Right atrium auricular region (tissue), 2 donors: ENCODE measurements around the gene PNN. TPM values are rescaled to one million over a fixed set of nuclear protein-coding genes. Genes with fewer than 3 reads are reported as not detected.
"Not testable (repeated sequence)": the region's sequence is repeated elsewhere in the genome, so short reads cannot be mapped to it uniquely, and the experiment has no call there.

Experiments
- DNase-seq: peaks from one replicate; pipeline ENCODE4 v3.0.0-alpha.2; 2019; ENCODE audit warnings: low spot score
- H3K27ac ChIP-seq, 2 donors: fragments of 200-600 bp; sonication (generic); 1 replicate in 1 of 2; 2 replicates in 1 of 2; pipeline ENCODE4 v1.5.1; 2016 to 2019
- H3K27me3 ChIP-seq, 2 donors: fragments of 200-600 bp; sonication (generic); one replicate each; pipeline versions ENCODE4 v1.5.1 to v1.6.0; 2017 to 2019
- H3K36me3 ChIP-seq: fragments of 200-600 bp; sonication (generic); one replicate; pipeline ENCODE4 v1.5.1; 2016
- H3K4me1 ChIP-seq, 2 donors: fragments of 200-600 bp; sonication (generic); one replicate each; pipeline versions ENCODE4 v1.5.1 to v1.6.0; 2017 to 2019
- H3K4me3 ChIP-seq, 2 donors: fragments of 200-600 bp; sonication (generic); 1 replicate in 1 of 2; 2 replicates in 1 of 2; pipeline ENCODE4 v1.5.1; 2017 to 2019; ENCODE audit warnings: mild to moderate bottlenecking in 1 of 2, moderate library complexity in 1 of 2
- H3K9me3 ChIP-seq, 2 donors: fragments of 200-600 bp; sonication (generic); one replicate each; pipeline ENCODE4 v1.5.1; 2019
- CTCF ChIP-seq, 2 donors: fragments of 200-600 bp; sonication (generic); IDR thresholded peaks; one replicate each; pipeline ENCODE4 v1.5.1; 2019; ENCODE audit warnings: antibody characterized with exemption in 2 of 2
- total RNA-seq, 2 donors: library from RNA; depleted of rRNA; stranded (reverse); fragments of >200 nt; gene quantifications; one replicate each; pipeline ENCODE4 v1.1.0, GENCODE V29; 2016

The PNN gene
- total RNA-seq, 2 donors from 2014 or later, result 11.4 to 13.4 TPM

- H3K4me1 ChIP-seq, result peaks cover 0 to 24% of the 10 kb centered on the region in 2 donors
- H3K27ac ChIP-seq, result no peak overlapping the region
- H3K27me3 ChIP-seq, result no peaks in the 10 kb centered on the region
- no peak for TF ChIP-seq CTCF (IDR thresholded peaks at IDR 0.05)
- DNase-seq, result no peak
- H3K9me3 ChIP-seq, result no peaks in the 10 kb centered on the region
- no peak overlapping the region for H3K4me3 ChIP-seq
- peaks cover 70% of the 10 kb centered on the region for H3K36me3 ChIP-seq
Measured at GRCh38 chr14:39179042-39179441, 4.0 kb downstream of the PNN start.

GRCh38 chr14:39180553-39180952 is 5.5 kb downstream of the PNN start:
- Histone ChIP-seq H3K4me3 (no peak overlapping the region), H3K27me3 (no peaks in the 10 kb centered on the region), H3K4me1 (peaks cover 0 to 20% of the 10 kb centered on the region in 2 donors), H3K9me3 (no peaks in the 10 kb centered on the region), H3K27ac (no peak overlapping the region), H3K36me3 (peaks cover 83% of the 10 kb centered on the region)
- TF ChIP-seq CTCF (IDR thresholded peaks at IDR 0.05), result no peak
- no peak for DNase-seq

- TF ChIP-seq CTCF (IDR thresholded peaks at IDR 0.05), result no peak
- H3K9me3 ChIP-seq, result no peaks in the 10 kb centered on the region
- peaks cover 0 to 16% of the 10 kb centered on the region in 2 donors for H3K4me1 ChIP-seq
- no peak overlapping the region for H3K27ac ChIP-seq
- H3K4me3 ChIP-seq, result no peak overlapping the region
- no peak for DNase-seq
- peaks cover 83% of the 10 kb centered on the region for H3K36me3 ChIP-seq
- no peaks in the 10 kb centered on the region for H3K27me3 ChIP-seq
Measured at GRCh38 chr14:39181026-39181692, 6.1 kb downstream of the PNN start.

GRCh38 chr14:39181693-39182047 is 6.6 kb downstream of the PNN start:
- DNase-seq, result no peak
- Histone ChIP-seq H3K4me1 (peaks cover 0 to 11% of the 10 kb centered on the region in 2 donors), H3K27me3 (no peaks in the 10 kb centered on the region), H3K9me3 (no peaks in the 10 kb centered on the region), H3K27ac (no peak overlapping the region), H3K36me3 (peaks cover 79% of the 10 kb centered on the region), H3K4me3 (no peak overlapping the region)
- no peak for TF ChIP-seq CTCF (IDR thresholded peaks at IDR 0.05)

GRCh38 chr14:39182770-39183684 is 8.0 kb downstream of the PNN start:
- no peaks in the 10 kb centered on the region for H3K9me3 ChIP-seq
- no peak for TF ChIP-seq CTCF (IDR thresholded peaks at IDR 0.05)
- H3K27me3 ChIP-seq, result no peaks in the 10 kb centered on the region
- no peak overlapping the region for H3K27ac ChIP-seq
- H3K36me3 ChIP-seq, result peaks cover 66% of the 10 kb centered on the region
- H3K4me3 ChIP-seq, result no peak overlapping the region
- H3K4me1 ChIP-seq, result peaks cover 0 to 4% of the 10 kb centered on the region in 2 donors
- no peak for DNase-seq

- not testable (repeated sequence) for H3K9me3 ChIP-seq, H3K27me3 ChIP-seq, H3K4me3 ChIP-seq, H3K4me1 ChIP-seq, DNase-seq, H3K27ac ChIP-seq
- peaks cover 60% of the 10 kb centered on the region for H3K36me3 ChIP-seq
Measured at GRCh38 chr14:39183685-39184003, 8.6 kb downstream of the PNN start.
